H9 (cell line): Measurements from ENCODE around the gene MED9. TPM values are rescaled to one million over a fixed set of nuclear protein-coding genes. Genes with fewer than 3 reads are reported as not detected.

ENCODE experiments used
- DNase-seq: peaks from one replicate; pipeline ENCODE4 v3.0.0-alpha.2; 2017
- H2AFZ ChIP-seq: one replicate; pipeline ENCODE4 v1.6.1; 2013; ENCODE audit warnings: mild to moderate bottlenecking, low read length, control low read depth, moderate library complexity
- H2AK5ac ChIP-seq: 2 replicates; pipeline ENCODE4 v1.6.1; 2013; ENCODE audit warnings: low read length, control low read depth, mixed read lengths; ENCODE audit not compliant: insufficient read length
- H2BK120ac ChIP-seq: one replicate; pipeline ENCODE4 v1.6.1; 2013; ENCODE audit warnings: low read depth, mild to moderate bottlenecking, low read length, control low read depth, inconsistent platforms; ENCODE audit not compliant: poor library complexity, severe bottlenecking
- H2BK12ac ChIP-seq: 2 replicates; pipeline ENCODE4 v1.6.1; 2013; ENCODE audit warnings: low read length, control low read depth, mixed read lengths, low read depth; ENCODE audit not compliant: insufficient read length
- H2BK15ac ChIP-seq: 2 replicates; pipeline ENCODE4 v1.6.1; 2013; ENCODE audit warnings: low read depth, low read length, control low read depth
- H2BK20ac ChIP-seq: one replicate; pipeline ENCODE4 v1.6.1; 2013; ENCODE audit warnings: low read depth, mild to moderate bottlenecking, low read length, control low read depth, inconsistent platforms; ENCODE audit not compliant: poor library complexity, severe bottlenecking
- H2BK5ac ChIP-seq: 2 replicates; pipeline ENCODE4 v1.6.1; 2013; ENCODE audit warnings: low read length, control low read depth, mixed read lengths; ENCODE audit not compliant: insufficient read length
- H3K14ac ChIP-seq: 2 replicates; pipeline ENCODE4 v1.6.1; 2013; ENCODE audit warnings: low read length, control low read depth; ENCODE audit not compliant: insufficient read depth
- H3K18ac ChIP-seq: 2 replicates; pipeline ENCODE4 v1.6.1; 2013; ENCODE audit warnings: low read depth, mild to moderate bottlenecking, mixed read lengths, low read length, control low read depth; ENCODE audit not compliant: insufficient read length
- H3K23ac ChIP-seq: 2 replicates; pipeline ENCODE4 v1.6.1; 2013; ENCODE audit warnings: low read length, control low read depth, mixed read lengths, low read depth; ENCODE audit not compliant: insufficient read length
- H3K23me2 ChIP-seq: 2 replicates; pipeline ENCODE4 v1.6.1; 2013; ENCODE audit warnings: low read depth, mild to moderate bottlenecking, mixed read lengths, low read length, control low read depth; ENCODE audit not compliant: insufficient read length, poor library complexity, severe bottlenecking
- H3K27ac ChIP-seq: 2 replicates; pipeline ENCODE4 v1.5.1; 2013; ENCODE audit warnings: low read length, control low read depth, mixed read lengths, low read depth; ENCODE audit not compliant: insufficient read length
- H3K27me3 ChIP-seq: 2 replicates; pipeline ENCODE4 v1.6.1; 2013; ENCODE audit warnings: low read length, control low read depth, inconsistent platforms; ENCODE audit not compliant: insufficient read depth
- H3K4ac ChIP-seq: 2 replicates; pipeline ENCODE4 v1.6.1; 2013; ENCODE audit warnings: low read depth, mild to moderate bottlenecking, control low read depth, inconsistent platforms, low read length, moderate library complexity
- H3K4me1 ChIP-seq: 2 replicates; pipeline ENCODE4 v1.6.1; 2013; ENCODE audit warnings: low read length, control low read depth, inconsistent platforms; ENCODE audit not compliant: insufficient read depth
- H3K4me2 ChIP-seq: 2 replicates; pipeline ENCODE4 v1.6.1; 2013; ENCODE audit warnings: low read length, control low read depth, mixed read lengths; ENCODE audit not compliant: insufficient read length, insufficient read depth
- H3K56ac ChIP-seq: 2 replicates; pipeline ENCODE4 v1.6.1; 2013; ENCODE audit warnings: low read depth, mild to moderate bottlenecking, mixed read lengths, low read length, control low read depth; ENCODE audit not compliant: insufficient read length
- H3K79me1 ChIP-seq: 2 replicates; pipeline ENCODE4 v1.6.1; 2013; ENCODE audit warnings: low read depth, mild to moderate bottlenecking, moderate library complexity, low read length, control low read depth, inconsistent platforms; ENCODE audit not compliant: insufficient read depth, poor library complexity, severe bottlenecking
- H3K79me2 ChIP-seq: 2 replicates; pipeline ENCODE4 v1.6.1; 2013; ENCODE audit warnings: low read length, control low read depth, inconsistent platforms; ENCODE audit not compliant: insufficient read depth
- H3K9ac ChIP-seq: 2 replicates; pipeline ENCODE4 v1.6.1; 2013; ENCODE audit warnings: low read length, control low read depth, mixed read lengths; ENCODE audit not compliant: insufficient read length; ENCODE audit errors: extremely low read depth
- H3K9me3 ChIP-seq: one replicate; pipeline ENCODE4 v1.6.1; 2013; ENCODE audit warnings: low read depth, low read length, inconsistent platforms; ENCODE audit not compliant: control insufficient read depth
- H3T11ph ChIP-seq: one replicate; pipeline ENCODE4 v1.6.1; 2013; ENCODE audit warnings: mild to moderate bottlenecking, low read length, control low read depth, inconsistent platforms
- H4K20me1 ChIP-seq: one replicate; pipeline ENCODE4 v1.6.1; 2013; ENCODE audit not compliant: control insufficient read depth, insufficient read length, insufficient read depth
- H4K5ac ChIP-seq: 2 replicates; pipeline ENCODE4 v1.6.1; 2013; ENCODE audit warnings: low read depth, mild to moderate bottlenecking, mixed read lengths, low read length, control low read depth; ENCODE audit not compliant: insufficient read length
- H4K8ac ChIP-seq: replicated peaks from 2 replicates; pipeline ENCODE4 v1.6.1; 2013; ENCODE audit warnings: low read length, control low read depth, mixed read lengths, low read depth; ENCODE audit not compliant: insufficient read length
- H4K91ac ChIP-seq: 2 replicates; pipeline ENCODE4 v1.6.1; 2013; ENCODE audit warnings: low read depth, mild to moderate bottlenecking, moderate library complexity, mixed read lengths, low read length, control low read depth; ENCODE audit not compliant: insufficient read length
- H3K27ac Mint-ChIP-seq, 3 experiments: 2 replicates in 2 of 3; 3 replicates in 1 of 3; pipeline ENCODE4 v1.8.0; 2020 to 2021; ENCODE audit warnings: mixed read lengths in 3 of 3, mild to moderate bottlenecking in 1 of 3, moderate library complexity in 1 of 3
- H3K27me3 Mint-ChIP-seq: 2 replicates; pipeline ENCODE4 v1.8.0; 2021; ENCODE audit warnings: low read depth, mild to moderate bottlenecking, moderate library complexity, mixed read lengths
- H3K36me3 Mint-ChIP-seq, 3 experiments: 2 replicates in 2 of 3; 3 replicates in 1 of 3; pipeline ENCODE4 v1.8.0; 2020 to 2021; ENCODE audit warnings: low read depth in 3 of 3, mixed read lengths in 3 of 3; ENCODE audit not compliant: insufficient read depth in 1 of 3
- H3K4me1 Mint-ChIP-seq, 2 experiments: 2 replicates each; pipeline ENCODE4 v1.8.0; 2020; ENCODE audit warnings: mixed read lengths in 2 of 2
- H3K4me3 Mint-ChIP-seq, 2 experiments: 2 replicates in 1 of 2; 3 replicates in 1 of 2; pipeline ENCODE4 v1.8.0; 2020 to 2021; ENCODE audit warnings: mild to moderate bottlenecking in 2 of 2, mixed read lengths in 2 of 2, moderate library complexity in 1 of 2
- H3K9me3 Mint-ChIP-seq, 2 experiments: 2 replicates in 1 of 2; 3 replicates in 1 of 2; pipeline ENCODE4 v1.8.0; 2020; ENCODE audit warnings: mild to moderate bottlenecking in 2 of 2, mixed read lengths in 2 of 2, moderate library complexity in 1 of 2
- WGBS: extraction: QIAGEN DNeasy Blood & Tissue Kit; methylation state at CpG from one replicate; pipeline ENCODE4 v1.1.7; 2013; ENCODE audit warnings: missing lambda C conversion rate, low lambda C conversion rate, mixed read lengths; ENCODE audit not compliant: insufficient read length; ENCODE audit errors: extremely low coverage; 5-methylcytosine and 5-hydroxymethylcytosine counted together
- total RNA-seq: library from RNA; stranded (reverse); gene quantifications from 2 replicates; pipeline ENCODE4 v1.2.1, GENCODE V29; 2021
- TF ChIP-seq, protein P1 (sequence below): fragments of 200-600 bp; sonication (generic); conservative IDR thresholded peaks from 3 replicates; pipeline ENCODE4 v1.8.0; 2021; ENCODE audit warnings: antibody characterized with exemption, mild to moderate bottlenecking

MED9 gene
- total RNA-seq, 1 experiment from 2014 or later, result 20.0 TPM

DNA sequence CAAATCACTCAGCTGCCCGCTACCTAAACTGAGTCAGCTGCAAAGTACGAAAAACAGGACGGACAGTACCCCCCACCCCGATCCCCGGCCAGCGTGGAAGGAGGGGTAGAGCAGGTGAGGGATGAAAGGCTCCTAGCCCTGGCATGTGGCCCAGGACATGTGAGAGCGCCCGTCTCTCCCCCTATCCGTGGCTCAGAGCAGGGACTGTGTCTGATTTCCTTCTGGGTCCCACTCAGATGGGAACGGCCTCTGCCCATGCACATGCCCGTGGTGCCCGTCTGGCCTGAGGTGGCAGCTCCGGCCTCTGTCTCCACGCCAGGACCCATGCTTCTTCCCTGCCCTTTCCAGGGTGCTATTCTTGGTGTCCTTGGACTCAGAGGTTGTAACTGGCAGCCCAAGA lies 49.6 kb downstream of the MED9 start:
- Mint-ChIP-seq H3K9me3 (peaks cover 0 to 3% of the 10 kb centered on the region in 2 experiments; a peak in 1 of 5 replicates), H3K27me3 (no peaks in the 10 kb centered on the region), H3K4me3 (no peak overlapping the region), H3K4me1 (peaks cover 28 to 43% of the 10 kb centered on the region in 2 experiments), H3K36me3 (peaks cover 0 to 14% (median 0%) of the 10 kb centered on the region in 3 experiments; a peak in 3 of 7 replicates), H3K27ac (peak overlapping the region in 1 of 3 experiments; percentile 9; a peak in 2 of 7 replicates)
- no peak overlapping the region for H2AFZ ChIP-seq
- H3T11ph ChIP-seq, result no peak overlapping the region
- no peaks in the 10 kb centered on the region for H3K79me1 ChIP-seq
- H2BK5ac ChIP-seq, result no peak overlapping the region
- TF ChIP-seq, protein P1, sequence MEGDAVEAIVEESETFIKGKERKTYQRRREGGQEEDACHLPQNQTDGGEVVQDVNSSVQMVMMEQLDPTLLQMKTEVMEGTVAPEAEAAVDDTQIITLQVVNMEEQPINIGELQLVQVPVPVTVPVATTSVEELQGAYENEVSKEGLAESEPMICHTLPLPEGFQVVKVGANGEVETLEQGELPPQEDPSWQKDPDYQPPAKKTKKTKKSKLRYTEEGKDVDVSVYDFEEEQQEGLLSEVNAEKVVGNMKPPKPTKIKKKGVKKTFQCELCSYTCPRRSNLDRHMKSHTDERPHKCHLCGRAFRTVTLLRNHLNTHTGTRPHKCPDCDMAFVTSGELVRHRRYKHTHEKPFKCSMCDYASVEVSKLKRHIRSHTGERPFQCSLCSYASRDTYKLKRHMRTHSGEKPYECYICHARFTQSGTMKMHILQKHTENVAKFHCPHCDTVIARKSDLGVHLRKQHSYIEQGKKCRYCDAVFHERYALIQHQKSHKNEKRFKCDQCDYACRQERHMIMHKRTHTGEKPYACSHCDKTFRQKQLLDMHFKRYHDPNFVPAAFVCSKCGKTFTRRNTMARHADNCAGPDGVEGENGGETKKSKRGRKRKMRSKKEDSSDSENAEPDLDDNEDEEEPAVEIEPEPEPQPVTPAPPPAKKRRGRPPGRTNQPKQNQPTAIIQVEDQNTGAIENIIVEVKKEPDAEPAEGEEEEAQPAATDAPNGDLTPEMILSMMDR, result no peak
- H2BK120ac ChIP-seq, result no peak overlapping the region
- peak overlapping the region; percentile 5; the same call in 1 of the 2 replicates for H3K14ac ChIP-seq
- H2BK20ac ChIP-seq, result no peak overlapping the region
- H3K4me2 ChIP-seq, result no peak overlapping the region
- DNase-seq, result no peak
- H3K56ac ChIP-seq, result no peak overlapping the region
- no peak overlapping the region for H3K27ac ChIP-seq
- no peak overlapping the region for H3K18ac ChIP-seq
- no CpG with 5 or more reads among the region's 14 CpGs for WGBS
- H3K9me3 ChIP-seq, result no peaks in the 10 kb centered on the region
- no peak overlapping the region for H2BK15ac ChIP-seq
- H3K23me2 ChIP-seq, result no peaks in the 10 kb centered on the region
- no peak overlapping the region for H4K91ac ChIP-seq
- H4K5ac ChIP-seq, result no peak overlapping the region
- no peaks in the 10 kb centered on the region for H3K27me3 ChIP-seq
- no peak overlapping the region for H3K4ac ChIP-seq
- H3K4me1 ChIP-seq, result peaks cover 3% of the 10 kb centered on the region; the same call in 1 of the 2 replicates
- H3K23ac ChIP-seq, result no peak overlapping the region
- no peak overlapping the region for H4K8ac ChIP-seq
- peaks cover 2% of the 10 kb centered on the region for H4K20me1 ChIP-seq
- no peaks in the 10 kb centered on the region for H3K79me2 ChIP-seq
- H2AK5ac ChIP-seq, result no peak overlapping the region
- H3K9ac ChIP-seq, result no peak overlapping the region
- no peak overlapping the region for H2BK12ac ChIP-seq
